HG02763 (cell line): ENCODE measurements around the gene CAPN13.

Source experiments
- ATAC-seq: cut with Tn5 transposase; IDR thresholded peaks from one replicate; pipeline ENCODE4 v1.9.1; 2021; ENCODE audit warnings: mild to moderate bottlenecking, moderate library complexity; ENCODE audit not compliant: unreplicated experiment

CAPN13 gene, protein sequence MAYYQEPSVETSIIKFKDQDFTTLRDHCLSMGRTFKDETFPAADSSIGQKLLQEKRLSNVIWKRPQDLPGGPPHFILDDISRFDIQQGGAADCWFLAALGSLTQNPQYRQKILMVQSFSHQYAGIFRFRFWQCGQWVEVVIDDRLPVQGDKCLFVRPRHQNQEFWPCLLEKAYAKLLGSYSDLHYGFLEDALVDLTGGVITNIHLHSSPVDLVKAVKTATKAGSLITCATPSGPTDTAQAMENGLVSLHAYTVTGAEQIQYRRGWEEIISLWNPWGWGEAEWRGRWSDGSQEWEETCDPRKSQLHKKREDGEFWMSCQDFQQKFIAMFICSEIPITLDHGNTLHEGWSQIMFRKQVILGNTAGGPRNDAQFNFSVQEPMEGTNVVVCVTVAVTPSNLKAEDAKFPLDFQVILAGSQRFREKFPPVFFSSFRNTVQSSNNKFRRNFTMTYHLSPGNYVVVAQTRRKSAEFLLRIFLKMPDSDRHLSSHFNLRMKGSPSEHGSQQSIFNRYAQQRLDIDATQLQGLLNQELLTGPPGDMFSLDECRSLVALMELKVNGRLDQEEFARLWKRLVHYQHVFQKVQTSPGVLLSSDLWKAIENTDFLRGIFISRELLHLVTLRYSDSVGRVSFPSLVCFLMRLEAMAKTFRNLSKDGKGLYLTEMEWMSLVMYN

DNA sequence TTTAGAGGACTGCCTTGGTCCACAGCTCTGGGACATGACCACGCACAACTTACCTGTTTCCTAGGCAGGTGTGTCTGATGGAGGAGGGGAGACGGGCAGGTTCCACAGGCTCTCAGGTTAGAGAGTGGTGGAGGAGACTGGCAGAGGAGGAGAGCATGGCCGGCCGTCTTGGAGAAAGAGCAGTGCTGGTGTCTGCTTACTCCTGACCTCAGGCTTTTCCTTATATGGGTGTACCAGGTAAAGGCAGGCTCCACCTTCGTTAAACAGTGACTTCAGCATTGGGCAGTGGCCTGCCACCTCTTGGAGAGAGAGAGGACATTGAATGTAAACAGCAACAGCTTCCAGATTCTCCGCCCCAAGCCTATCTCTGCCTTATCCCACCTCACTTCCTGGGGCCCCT lies at the start of gene CAPN13:
CAPN13 (minus strand) TSS at position 198 of the 400 bp plus-strand sequence. CDS start 20,121 bp downstream, outside the sequence.
- no peak for ATAC-seq

DNA sequence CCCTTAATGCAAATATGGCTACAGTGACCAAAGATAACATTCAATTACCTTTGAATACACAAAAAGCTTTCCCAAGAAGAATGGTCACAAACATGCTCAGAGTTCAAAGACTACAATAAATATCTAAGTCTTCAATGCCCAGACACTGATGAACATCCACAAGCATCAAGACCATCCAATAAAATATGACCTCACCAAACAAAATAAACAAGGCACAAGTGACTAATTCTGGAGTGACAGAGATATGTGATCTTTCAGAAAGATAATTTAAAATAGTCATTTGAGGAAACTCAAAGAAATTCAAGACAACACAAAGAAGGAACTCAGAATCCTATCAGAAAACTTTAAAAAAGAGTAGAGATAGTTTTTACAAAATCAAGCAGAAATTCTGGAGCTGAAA lies 40.6 kb upstream of the CAPN13 start:
- no peak for ATAC-seq

DNA sequence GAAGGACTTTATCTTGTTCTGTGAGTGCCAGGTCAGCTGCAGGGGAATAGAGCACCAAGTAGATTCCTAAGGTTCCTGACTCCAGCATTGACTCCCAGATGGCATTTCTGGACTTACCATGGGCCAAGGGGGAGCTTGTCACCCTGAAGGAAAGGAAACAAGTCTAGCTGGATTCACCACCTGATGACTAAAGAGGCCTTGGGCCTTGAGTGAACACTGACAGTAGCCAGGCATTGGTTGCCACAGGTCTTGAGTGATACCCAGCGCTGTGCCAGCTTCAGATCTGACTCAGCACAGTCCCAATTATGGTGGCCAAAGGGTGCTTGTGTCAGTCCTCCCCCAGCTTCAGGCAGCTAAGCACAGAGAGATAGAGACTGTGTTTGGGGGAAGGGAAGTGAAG lies 40.1 kb upstream of the CAPN13 start:
- no peak for ATAC-seq

DNA sequence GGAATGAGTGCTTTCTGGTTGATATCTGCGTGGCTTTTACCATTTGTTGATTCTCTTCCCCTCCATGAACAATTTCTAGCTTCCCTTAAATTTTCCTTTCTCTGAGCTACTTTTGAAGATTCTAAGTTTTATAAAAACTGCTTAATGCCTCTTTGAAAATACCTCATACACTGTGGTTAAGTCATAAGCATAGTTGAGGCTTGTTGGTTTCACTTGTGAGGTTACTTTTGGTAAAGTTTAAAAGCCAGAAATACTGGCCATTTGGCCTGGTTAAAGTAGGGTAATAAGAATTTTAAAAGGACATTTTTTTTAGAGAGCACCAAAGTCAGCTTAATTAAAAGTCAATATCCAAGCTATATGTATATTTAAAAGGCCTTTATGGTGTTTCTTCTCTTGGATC lies 21.3 kb upstream of the CAPN13 start:
- no peak for ATAC-seq

DNA sequence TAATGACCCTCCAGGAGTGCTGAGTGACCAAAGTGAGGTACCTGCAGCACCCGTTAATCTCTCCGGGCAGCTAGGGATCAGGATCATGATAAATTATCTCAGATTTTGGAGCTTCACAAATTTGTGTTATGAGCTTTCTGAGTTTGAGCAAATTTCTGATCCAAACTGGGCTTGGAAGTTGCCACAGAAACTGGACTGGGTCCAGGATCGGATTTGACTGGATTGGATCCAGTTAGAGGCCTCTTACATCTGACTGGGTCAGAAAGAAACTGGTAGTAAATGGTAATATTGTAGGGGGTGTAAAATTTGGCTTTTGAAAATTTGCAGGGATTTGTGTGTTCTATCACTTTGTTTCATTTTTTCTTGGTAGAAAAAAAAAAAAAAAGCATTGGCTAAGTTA lies 19.7 kb upstream of the CAPN13 start:
- ATAC-seq = no peak

DNA sequence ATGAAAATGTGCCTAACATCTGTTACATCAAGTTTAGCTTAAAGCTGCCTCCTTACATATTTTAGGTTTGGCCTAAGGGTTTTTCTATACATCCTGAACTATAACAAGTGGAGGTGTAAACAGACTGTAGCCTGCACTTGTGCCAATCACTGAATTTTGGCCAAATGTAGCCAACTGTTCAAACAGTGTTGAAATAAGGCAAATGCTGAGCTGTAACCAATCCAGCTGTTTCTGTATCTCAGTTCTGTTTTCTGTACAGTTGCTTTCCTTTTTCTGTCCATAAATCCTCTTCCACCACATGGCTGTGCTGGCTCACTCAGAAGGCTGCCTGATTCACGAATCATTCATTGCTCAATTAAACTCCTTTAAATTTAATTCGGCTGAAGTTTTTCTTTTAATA lies 19.2 kb upstream of the CAPN13 start:
- ATAC-seq = no peak

DNA sequence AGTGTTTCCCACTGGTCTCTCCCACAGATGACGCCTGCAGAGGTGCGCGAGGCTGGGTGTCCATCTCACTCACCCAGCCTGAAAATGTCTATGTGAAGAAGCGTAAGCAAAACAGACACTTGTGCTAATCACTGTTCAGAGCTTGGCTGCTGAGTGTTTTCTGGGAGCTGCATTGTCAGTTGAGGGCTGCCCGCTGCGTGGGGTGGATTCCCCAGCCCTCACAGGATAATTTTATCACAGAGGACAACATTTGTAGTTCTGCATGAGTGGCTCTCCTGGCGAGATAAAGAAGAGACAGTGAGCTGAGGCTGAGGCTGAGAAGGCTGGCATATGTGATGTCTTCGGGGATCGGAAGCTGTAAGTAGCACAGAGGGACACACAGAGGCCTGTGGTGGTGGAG lies 16.2 kb upstream of the CAPN13 start:
- no peak for ATAC-seq

DNA sequence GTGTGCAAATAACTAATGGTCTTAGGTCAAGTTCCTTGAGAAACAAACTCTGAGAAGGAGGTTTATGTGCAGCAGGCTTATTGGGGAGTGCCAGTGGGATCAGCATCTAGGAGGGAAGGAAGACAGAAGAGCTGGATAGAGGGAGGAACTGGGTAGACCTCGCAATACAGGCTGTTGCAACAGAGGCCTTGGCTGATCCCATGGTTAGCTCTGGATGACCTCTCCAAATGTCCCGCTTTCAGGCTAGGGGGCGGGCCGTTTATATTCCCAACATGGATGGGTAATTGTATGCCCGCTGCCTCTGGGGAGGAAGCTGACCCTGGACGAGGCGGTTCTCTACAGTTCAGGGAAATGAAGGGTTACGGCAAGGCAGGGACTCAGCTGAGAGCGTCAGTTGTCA lies 14.7 kb upstream of the CAPN13 start:
- ATAC-seq = no peak

DNA sequence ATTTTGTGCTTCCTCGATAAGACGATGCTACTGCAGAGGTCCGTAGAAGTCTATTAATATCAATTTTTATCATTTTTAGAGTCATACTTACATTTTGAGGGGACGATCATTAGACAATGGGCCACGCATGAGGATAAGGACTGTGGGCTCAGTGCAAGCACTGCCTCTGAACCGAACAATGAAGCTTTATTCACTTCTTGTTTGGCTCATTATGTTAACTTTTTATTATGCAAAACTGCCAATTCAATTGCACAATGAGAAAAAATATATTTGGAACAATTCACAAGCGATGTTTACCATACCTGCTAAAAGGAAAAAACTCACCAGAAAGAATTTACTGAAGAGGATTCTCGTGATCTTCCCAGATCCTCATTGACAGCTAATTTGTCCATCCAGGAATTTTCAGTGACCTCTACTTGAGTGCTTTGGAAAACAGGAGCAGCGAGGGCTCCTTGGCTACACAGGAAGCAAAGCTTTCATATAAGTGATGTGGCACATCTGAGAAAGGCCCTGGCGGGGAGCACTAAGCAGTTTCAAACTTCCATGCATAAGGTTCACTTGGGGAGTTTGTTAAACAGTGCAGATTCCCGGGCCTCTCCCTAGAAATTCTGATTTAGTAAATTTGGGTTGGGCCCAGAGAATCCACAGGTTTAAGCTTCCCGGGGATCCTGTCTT lies 13.3 kb upstream of the CAPN13 start:
- no peak for ATAC-seq

DNA sequence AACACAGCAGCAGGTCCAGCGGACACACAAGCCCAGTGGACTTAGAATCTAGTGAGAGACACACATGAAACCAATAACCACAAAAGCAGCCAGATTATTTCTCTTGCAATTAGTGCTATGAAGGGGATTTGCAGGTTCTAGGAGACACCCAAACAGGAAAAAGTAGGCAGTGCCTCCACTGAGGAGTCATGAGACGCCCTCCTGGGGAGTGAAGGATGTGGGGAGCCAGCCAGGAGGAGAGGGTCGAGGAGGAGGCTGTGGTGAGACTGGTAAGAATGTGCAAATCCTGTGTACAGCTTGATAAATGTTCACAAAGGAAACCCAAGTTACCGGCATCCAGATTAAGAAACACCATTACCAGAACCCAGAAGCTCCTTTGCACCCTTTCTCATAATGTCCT lies 2.7 kb upstream of the CAPN13 start:
- no peak for ATAC-seq

DNA sequence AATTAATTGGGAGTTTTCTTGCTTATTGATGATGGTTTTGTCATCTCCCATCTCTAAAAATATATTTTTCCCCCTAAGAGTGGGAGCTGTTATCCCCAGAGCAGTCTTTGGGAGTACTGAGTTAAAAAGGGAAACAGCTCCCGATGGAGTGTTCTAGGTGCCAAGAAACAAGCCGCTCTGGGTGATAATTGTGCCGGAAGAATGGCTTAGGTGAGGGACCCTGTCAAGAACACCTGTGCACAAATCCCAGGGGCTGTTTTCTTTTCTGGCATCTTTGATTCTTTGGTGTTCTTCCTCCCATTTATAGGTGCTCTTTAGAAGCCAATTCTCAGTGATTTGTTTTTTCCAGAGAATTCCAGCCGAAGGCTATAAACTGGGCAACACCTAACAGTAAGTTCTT lies 1.4 kb upstream of the CAPN13 start:
- no peak for ATAC-seq

DNA sequence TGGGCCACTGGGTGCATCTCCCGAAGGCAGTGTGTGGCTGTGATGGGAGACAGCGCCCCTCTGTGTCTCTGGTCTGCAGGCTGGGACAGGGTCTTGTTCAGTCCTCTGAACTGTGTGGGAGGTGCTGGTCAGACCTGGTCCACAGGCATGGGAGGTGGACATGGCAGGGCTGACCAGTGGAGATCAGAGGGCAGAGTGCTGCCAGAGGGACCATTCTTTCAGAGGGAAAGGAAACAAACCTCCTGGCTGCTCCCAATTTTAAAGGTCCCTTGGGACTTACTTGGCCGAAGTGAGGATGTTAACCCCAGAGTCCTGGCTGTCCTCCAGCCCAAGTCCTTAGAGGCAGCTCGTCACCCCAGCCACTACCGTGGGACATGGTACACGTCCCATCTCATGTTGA lies 4.0 kb downstream of the CAPN13 start:
- ATAC-seq = no peak

DNA sequence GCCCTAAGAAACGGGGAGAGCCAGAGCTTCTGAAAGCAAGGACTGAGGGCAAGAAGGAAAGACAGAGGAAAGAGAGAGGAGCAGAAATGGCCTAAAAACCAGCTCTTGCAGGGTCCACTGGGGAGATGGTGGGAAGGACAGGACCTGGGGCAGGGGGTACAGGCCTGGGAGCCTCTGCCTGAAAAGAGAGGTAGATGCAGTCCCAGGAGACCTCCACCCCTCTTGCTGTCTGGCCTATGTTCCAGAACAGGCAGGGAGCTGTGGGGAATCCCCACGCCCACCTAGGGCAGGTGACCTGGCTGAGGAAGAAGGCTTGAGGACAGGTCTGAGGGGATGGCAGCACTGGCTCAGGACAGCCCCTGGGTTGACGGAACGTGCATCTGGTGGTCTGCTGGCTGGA lies 4.6 kb downstream of the CAPN13 start:
- ATAC-seq = no peak

DNA sequence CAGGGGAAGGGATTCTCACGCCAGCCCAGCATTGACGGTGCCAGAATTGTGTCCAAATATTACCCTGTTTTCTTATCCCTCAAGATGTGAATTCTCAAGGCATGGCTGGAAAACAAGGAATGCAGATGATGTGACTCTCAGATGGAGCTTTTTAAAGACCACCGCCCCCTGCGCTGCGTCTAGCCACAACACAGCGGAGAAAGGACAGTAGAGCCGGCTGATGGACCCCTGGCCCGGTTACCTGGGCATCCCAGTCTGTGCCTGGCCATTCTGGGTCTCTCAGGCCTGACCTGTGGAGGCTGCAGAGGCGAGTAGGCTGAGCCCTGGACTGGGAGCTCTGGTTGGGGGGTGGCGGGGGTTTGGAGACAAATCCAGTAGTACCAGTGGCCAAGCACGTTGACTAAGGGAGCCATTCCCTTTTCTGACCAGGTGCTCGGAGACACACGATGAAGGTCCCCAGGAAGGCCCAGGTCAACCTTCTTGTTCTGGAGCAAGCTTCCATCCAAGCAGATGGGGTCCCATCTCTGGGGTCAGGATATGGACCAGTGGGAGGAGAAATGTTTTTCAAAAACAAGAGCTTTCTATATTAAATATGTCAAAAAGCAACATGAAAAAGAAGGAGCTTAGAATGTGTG lies 5.3 kb downstream of the CAPN13 start:
- no peak for ATAC-seq

DNA sequence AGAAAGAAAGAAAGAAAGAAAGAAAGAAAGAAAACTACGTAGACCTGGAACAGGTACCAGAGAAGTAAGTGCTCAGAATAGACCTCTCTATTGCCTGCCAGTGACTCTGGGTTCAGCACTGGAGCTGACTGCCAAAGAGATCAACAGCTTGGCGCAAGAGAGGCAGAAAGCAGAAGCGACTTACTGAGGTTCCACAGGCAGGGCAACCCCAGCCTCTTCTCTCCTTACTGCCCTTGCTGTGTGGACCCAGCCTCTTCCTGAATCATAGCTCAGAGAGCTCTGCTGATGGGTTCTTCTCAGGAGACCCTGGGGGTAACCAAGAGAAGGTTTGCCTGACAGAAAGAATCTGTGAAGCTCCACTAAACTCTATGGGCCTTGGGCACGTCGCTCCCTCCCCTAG lies 7.1 kb downstream of the CAPN13 start:
- no peak for ATAC-seq

DNA sequence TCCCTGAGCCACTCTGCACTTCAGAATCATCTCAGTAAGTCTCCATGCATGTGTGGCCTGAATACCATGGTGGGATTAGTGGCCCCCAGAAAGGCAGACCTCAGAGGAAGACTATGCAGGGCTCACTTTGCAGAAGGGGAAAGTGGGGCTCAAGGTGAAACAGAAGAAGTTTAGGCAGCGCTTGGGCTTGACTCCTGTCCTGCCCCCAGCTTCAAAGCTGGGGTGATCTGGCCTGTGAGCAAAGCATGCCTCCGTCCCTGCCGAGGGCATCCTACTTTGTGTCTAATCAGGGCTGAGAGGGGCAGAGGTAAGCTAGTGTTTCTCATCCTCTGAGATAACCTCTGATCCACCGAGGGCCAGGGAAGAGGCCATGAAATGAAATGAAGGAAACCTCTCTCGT lies 7.9 kb downstream of the CAPN13 start:
- ATAC-seq = no peak

DNA sequence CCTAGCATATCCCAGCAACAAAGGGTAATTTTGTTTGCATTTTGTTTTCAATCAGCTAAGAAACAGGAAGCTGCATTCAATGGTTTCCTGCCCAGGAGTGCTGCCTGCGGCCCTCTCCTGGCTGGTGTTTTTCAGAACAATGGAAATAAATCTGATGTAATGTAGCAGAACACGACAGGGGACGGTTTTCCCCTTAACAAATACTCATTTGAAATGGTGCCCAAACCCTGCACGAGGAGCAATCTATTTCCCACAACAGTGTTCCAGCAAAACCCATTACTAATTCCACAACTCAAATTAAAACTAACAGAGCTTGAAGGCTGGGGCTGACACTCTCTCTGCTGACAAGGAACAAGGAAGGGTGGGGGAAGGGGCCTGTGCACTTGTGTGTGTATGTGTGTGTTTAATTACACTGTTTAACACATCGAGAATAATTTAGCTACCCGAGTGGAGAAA lies 8.7 kb downstream of the CAPN13 start:
- no peak for ATAC-seq

DNA sequence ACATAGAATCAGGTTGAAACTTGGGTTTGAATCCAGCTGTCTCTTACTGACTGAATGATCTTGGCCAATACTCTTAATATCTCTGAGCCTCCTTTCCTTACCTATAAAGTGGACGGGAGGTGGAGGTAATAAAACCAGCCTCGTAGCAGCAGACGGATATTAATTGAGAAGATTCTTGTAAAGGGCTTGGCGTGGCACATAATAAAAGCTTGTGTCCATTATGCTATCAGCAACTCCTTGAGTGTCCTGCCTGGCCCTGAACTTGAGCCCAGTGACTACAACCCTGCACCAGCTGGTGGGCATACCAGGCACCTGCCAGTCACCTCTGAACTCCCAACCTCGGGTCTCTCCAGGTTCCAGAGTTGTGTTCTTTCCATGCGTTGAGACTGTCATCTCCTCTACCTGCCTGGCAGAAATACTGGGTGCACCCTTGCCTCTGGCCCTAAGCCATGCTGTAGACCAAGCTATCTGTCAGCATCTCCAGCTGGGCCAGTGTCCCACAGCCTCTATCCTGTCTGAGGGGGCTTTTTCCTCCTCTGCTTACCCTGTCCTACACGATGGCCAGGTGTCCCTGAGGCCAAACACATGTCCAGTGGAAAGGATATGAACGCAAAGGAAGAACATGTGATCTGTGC lies 9.7 kb downstream of the CAPN13 start:
- no peak for ATAC-seq

DNA sequence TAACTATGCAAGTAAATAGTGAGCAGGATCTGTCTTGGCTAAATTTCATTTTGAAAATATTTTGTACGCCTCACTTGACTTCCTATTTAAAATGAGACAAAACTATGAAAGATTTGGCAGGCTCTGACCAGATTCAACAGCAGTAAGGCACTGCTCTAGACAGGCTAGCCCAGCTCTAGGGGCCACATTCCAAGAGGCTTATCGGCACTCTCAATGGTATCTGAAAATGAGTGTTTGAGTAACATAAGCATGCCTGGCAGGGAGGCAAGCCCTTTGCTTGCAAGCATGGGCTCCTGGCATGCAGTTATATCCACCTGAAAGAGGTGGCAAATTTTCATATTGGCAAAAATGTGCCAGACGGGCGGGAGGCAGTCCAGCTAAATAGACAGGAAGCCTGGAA lies 10.5 kb downstream of the CAPN13 start:
- ATAC-seq = no peak

DNA sequence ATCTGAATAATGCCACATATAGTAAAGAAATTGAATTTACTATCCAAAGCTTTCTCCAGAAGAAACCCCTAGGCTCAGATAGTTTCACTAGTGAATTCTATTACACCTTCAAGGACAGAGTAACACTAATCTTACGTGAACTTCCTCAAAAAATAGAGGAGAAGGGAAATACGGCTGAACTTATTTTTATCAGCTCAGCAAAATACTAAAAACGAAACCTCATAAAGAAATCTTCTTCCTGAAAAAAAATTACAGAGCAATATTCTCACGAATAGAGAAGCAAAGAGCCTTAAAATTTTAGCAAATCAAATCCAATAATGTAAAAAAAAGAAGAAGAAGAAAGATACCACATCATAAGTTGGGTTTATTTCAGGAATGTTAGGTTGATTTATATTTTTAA lies 14.7 kb downstream of the CAPN13 start:
- no peak for ATAC-seq

DNA sequence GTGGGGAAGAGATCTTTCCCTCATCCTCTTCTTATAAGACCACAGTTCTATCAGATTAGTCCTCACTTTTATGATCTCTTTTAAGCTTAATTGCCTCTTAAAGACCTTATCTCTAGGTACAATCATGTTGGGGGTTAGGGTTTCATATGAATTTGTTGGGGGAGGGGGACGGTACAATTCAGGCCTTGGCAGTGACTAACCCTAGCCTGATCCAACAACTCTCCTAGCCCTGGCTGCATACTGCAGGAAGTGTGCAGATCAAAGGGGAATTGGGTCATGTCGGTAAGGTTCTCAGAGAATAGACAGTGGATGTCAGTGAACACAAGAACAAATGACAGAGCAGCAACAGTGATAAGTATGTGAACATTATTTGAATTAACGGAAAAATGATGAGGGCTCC lies 16.4 kb downstream of the CAPN13 start:
- no peak for ATAC-seq
